Measurements from ENCODE around the gene COL9A2. TPM values are rescaled to one million over a fixed set of nuclear protein-coding genes. Genes with fewer than 3 reads are reported as not detected.

Gene COL9A2
- total RNA-seq, 4 donors from 2014 or later: 3.3 to 5.4 (median 3.6) TPM

- Histone ChIP-seq H3K9me3 (no peaks in the 10 kb centered on the region), H3K4me3 (no peak overlapping the region), H3K4me1 (peaks cover 28% of the 10 kb centered on the region), H3K27ac (no peak overlapping the region), H3K36me3 (no peaks in the 10 kb centered on the region), H3K27me3 (peaks cover 25% of the 10 kb centered on the region)
- DNase-seq (ENCODE audit: low spot score in 2 of 2): no peak
- no peak for TF ChIP-seq CTCF (IDR thresholded peaks at IDR 0.05)
- no peak for TF ChIP-seq POLR2AphosphoS5 (IDR thresholded peaks at IDR 0.05)
- TF ChIP-seq EP300 (IDR thresholded peaks at IDR 0.05): no peak
- TF ChIP-seq POLR2A (IDR thresholded peaks at IDR 0.05): no peak
- 100% methylated on average over 4 of the region's 4 CpGs for WGBS
These were observed 2.0 kb upstream of the COL9A2 start for GRCh38 chr1:40318970-40319621.

- 92% methylated on average over 4 of the region's 4 CpGs for WGBS
- Histone ChIP-seq H3K4me3 (no peak overlapping the region), H3K9me3 (no peaks in the 10 kb centered on the region), H3K27me3 (peaks cover 25% of the 10 kb centered on the region), H3K27ac (no peak overlapping the region), H3K4me1 (peaks cover 28% of the 10 kb centered on the region), H3K36me3 (no peaks in the 10 kb centered on the region)
- TF ChIP-seq POLR2AphosphoS5 (IDR thresholded peaks at IDR 0.05) (no peak), EP300 (IDR thresholded peaks at IDR 0.05) (no peak), POLR2A (IDR thresholded peaks at IDR 0.05) (no peak)
- DNase-seq (ENCODE audit: low spot score in 2 of 2): no peak
These were observed 1.4 kb upstream of the COL9A2 start for GRCh38 chr1:40318476-40318875.

- 40% methylated on average over 16 of the region's 21 CpGs for WGBS
- H3K4me3 ChIP-seq: peak overlapping the region; percentile 44
- peaks cover 28% of the 10 kb centered on the region for H3K4me1 ChIP-seq
- H3K36me3 ChIP-seq: no peaks in the 10 kb centered on the region
- TF ChIP-seq POLR2AphosphoS5 (IDR thresholded peaks at IDR 0.05) (no peak), POLR2A (IDR thresholded peaks at IDR 0.05) (no peak), CTCF (IDR thresholded peaks at IDR 0.05) (no peak), EP300 (IDR thresholded peaks at IDR 0.05) (no peak)
- H3K27ac ChIP-seq: no peak overlapping the region
- peak in 1 of 2 donors; percentile 55 for DNase-seq (ENCODE audit: low spot score in 2 of 2)
- H3K27me3 ChIP-seq: peaks cover 25% of the 10 kb centered on the region
- no peaks in the 10 kb centered on the region for H3K9me3 ChIP-seq
These were observed 448 bp upstream of the COL9A2 start for GRCh38 chr1:40317394-40318074.

GRCh38 chr1:40315795-40316594, 1.1 kb downstream of the COL9A2 start:
- Histone ChIP-seq H3K27me3 (peaks cover 25% of the 10 kb centered on the region), H3K36me3 (no peaks in the 10 kb centered on the region), H3K27ac (peak overlapping the region; percentile 35), H3K9me3 (no peaks in the 10 kb centered on the region), H3K4me1 (peaks cover 28% of the 10 kb centered on the region), H3K4me3 (peak overlapping the region; percentile 44)
- WGBS: 4% methylated on average over 14 of the region's 41 CpGs
- peak in 1 of 2 donors; percentile 72 for DNase-seq (ENCODE audit: low spot score in 2 of 2)
- TF ChIP-seq CTCF (IDR thresholded peaks at IDR 0.05) (no peak), EP300 (IDR thresholded peaks at IDR 0.05) (no peak), POLR2AphosphoS5 (IDR thresholded peaks at IDR 0.05) (no peak), POLR2A (IDR thresholded peaks at IDR 0.05) (no peak)

GRCh38 chr1:40315239-40315794, 1.8 kb downstream of the COL9A2 start:
- peak; percentile 82 to 90 for DNase-seq (ENCODE audit: low spot score in 2 of 2)
- TF ChIP-seq POLR2A (IDR thresholded peaks at IDR 0.05): no peak
- peak; percentile 76 to 98 for TF ChIP-seq CTCF (IDR thresholded peaks at IDR 0.05)
- TF ChIP-seq EP300 (IDR thresholded peaks at IDR 0.05): no peak
- no peak for TF ChIP-seq POLR2AphosphoS5 (IDR thresholded peaks at IDR 0.05)
- Histone ChIP-seq H3K4me3 (peak overlapping the region; percentile 44), H3K9me3 (no peaks in the 10 kb centered on the region), H3K36me3 (no peaks in the 10 kb centered on the region), H3K4me1 (peaks cover 28% of the 10 kb centered on the region), H3K27ac (peak overlapping the region; percentile 47), H3K27me3 (peaks cover 24% of the 10 kb centered on the region)
- WGBS: 0% methylated on average over 21 of the region's 42 CpGs

Data from suprapubic skin (tissue), 4 donors.